GM20000 (cell line): Measurements from ENCODE around the gene PADI6.

Experiments used
- DNase-seq: peaks from one replicate; pipeline ENCODE4 v3.0.0; 2012; ENCODE audit warnings: low spot score
- TF ChIP-seq, protein P1 (sequence below): IDR thresholded peaks from 2 replicates; pipeline ENCODE4 v1.5.1; 2012; ENCODE audit warnings: mild to moderate bottlenecking, control low read depth; ENCODE audit errors: extremely low read depth, missing control alignments

PADI6 gene

DNA sequence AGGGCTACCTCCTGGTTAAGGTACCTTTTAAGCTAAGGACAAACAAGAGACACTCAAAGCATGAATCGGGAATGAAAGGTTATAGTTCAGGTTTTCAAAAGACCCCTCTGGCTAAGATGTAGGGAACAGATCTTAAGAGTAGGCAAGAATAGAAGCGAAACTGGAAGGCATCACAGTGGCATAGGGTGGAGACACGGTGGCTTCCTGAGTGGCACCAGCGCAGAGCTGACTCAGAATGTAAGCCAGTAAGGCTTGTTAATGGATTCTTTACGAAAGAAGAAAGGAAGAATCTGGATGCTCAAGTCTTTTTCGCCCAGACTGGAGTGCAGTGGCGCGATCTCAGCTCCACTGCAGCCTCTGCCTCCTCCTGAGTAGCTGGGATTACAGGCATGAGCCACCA, 21.2 kb downstream of the PADI6 start:
- no peak for DNase-seq
- TF ChIP-seq, protein P1, sequence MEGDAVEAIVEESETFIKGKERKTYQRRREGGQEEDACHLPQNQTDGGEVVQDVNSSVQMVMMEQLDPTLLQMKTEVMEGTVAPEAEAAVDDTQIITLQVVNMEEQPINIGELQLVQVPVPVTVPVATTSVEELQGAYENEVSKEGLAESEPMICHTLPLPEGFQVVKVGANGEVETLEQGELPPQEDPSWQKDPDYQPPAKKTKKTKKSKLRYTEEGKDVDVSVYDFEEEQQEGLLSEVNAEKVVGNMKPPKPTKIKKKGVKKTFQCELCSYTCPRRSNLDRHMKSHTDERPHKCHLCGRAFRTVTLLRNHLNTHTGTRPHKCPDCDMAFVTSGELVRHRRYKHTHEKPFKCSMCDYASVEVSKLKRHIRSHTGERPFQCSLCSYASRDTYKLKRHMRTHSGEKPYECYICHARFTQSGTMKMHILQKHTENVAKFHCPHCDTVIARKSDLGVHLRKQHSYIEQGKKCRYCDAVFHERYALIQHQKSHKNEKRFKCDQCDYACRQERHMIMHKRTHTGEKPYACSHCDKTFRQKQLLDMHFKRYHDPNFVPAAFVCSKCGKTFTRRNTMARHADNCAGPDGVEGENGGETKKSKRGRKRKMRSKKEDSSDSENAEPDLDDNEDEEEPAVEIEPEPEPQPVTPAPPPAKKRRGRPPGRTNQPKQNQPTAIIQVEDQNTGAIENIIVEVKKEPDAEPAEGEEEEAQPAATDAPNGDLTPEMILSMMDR, result no peak

GRCh38 chr1:17397910-17398695, 26.1 kb downstream of the PADI6 start:
- TF ChIP-seq, protein P1, result no peak
- DNase-seq, result no peak

DNA sequence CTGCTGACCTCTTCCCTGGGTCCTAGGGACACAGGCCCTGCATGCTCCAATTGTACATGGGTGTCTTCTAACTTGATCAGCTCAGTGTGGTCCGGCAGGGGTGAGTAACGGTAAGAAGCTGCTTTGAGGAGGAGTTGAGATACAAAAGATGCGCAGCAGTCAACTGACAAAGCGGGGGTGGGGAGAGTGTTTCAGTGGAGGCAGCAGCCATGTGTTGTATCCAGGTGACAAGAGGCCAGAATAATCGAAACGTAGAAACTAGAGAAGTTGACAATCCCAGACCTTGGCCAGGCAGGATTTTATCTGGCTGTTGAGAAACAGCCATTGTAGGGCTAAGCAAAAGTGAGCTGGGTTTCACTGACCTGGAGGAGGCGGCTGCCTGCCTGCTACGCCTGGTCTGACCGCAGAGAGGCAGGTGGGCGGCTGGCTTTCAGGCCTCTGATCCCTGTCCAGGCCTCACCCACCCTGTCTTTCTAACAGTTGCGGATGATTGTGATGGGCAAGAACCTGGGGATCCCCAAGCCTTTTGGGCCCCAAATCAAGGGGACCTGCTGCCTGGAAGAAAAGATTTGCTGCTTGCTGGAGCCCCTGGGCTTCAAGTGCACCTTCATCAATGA, 28.8 kb downstream of the PADI6 start:
- TF ChIP-seq, protein P1, result no peak
- no peak for DNase-seq

DNA sequence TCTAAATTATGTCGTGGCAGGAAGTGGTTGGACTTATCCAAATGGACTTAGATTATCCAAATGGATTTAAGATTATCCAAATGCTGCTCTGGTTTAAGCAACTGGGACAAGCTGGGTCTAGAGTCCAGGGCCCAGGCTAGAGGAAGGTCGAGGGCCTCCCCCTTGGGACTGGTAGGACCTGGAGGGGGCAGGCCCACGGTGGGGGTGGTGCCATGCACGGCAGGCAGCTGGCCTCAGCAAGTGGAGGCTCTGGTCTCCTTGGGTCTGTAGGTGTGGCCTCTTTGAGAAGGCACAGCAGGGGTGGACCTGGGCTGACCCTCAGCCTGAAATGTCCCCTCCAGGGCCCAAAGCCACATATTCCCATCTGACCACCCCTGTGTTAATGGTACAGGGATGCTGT, 29.8 kb downstream of the PADI6 start:
- DNase-seq, result no peak
- TF ChIP-seq, protein P1, result no peak

DNA sequence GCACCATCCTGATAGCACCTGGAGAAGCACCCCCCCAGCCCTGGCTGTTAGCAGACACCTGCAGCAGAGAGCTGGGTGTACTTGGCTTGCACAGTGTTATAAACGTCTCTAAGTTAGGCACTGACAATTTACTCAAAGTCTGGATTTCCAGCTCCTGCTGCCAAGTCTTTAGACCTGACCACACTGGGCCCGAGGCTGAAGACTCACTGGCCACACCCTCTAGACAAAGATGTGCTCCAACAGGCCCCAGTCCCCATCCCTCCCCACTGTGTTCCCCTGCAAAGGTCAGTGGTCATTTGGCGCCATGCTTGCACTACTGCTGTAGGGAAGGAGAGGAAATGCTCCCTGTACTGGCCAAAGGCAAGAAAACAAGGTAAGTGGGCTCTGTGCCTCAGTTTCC, 31.1 kb downstream of the PADI6 start:
- TF ChIP-seq, protein P1, result no peak
- no peak for DNase-seq

GRCh38 chr1:17404034-17404684, 32.2 kb downstream of the PADI6 start:
- TF ChIP-seq, protein P1, result no peak
- DNase-seq, result no peak

GRCh38 chr1:17404820-17405219, 32.8 kb downstream of the PADI6 start:
- no peak for DNase-seq
- TF ChIP-seq, protein P1, result no peak
